Neutrophil (primary cell): ENCODE results near the gene CUBN.

Experiments
- H3K27ac ChIP-seq: fragments of 200-600 bp; sonication (generic); 2 replicates; pipeline ENCODE4 v1.5.1; 2016; ENCODE audit warnings: mild to moderate bottlenecking, moderate library complexity
- H3K27me3 ChIP-seq: fragments of 200-600 bp; sonication (generic); 2 replicates; pipeline ENCODE4 v1.6.0; 2016; ENCODE audit warnings: mild to moderate bottlenecking
- H3K36me3 ChIP-seq: fragments of 200-600 bp; sonication (generic); 2 replicates; pipeline ENCODE4 v1.5.1; 2017
- H3K4me1 ChIP-seq, 2 experiments: fragments of 200-600 bp in 1 of 2; sonication (generic) in 1 of 2; 1 replicate in 1 of 2; 2 replicates in 1 of 2; pipeline versions ENCODE4 v1.5.1 to v1.6.1; 2013 to 2016; ENCODE audit warnings: low read depth in 1 of 2, low read length in 1 of 2, mild to moderate bottlenecking in 1 of 2, moderate library complexity in 1 of 2; ENCODE audit not compliant: control insufficient read depth in 1 of 2, insufficient read depth in 1 of 2
- H3K4me3 ChIP-seq, 2 experiments: fragments of 200-600 bp in 1 of 2; sonication (generic) in 1 of 2; 1 replicate in 1 of 2; 2 replicates in 1 of 2; pipeline ENCODE4 v1.5.1; 2013 to 2016; ENCODE audit warnings: low read depth in 1 of 2, low read length in 1 of 2, mild to moderate bottlenecking in 1 of 2, moderate library complexity in 1 of 2
- H3K9me3 ChIP-seq: fragments of 200-600 bp; sonication (generic); 2 replicates; pipeline ENCODE4 v1.5.1; 2016
- CTCF ChIP-seq: fragments of 200-600 bp; sonication (generic); IDR thresholded peaks from 2 replicates; pipeline ENCODE4 v1.5.1; 2016; ENCODE audit warnings: antibody characterized with exemption

CUBN gene

GRCh38 chr10:17007418-17007770 lies 122.2 kb downstream of the CUBN start:
- Histone ChIP-seq H3K4me1 (no peaks in the 10 kb centered on the region), H3K27me3 (peaks cover 17% of the 10 kb centered on the region)

GRCh38 chr10:17006631-17007417 lies 122.8 kb downstream of the CUBN start:
- no peak for TF ChIP-seq CTCF
- H3K4me3 ChIP-seq: no peak overlapping the region
- no peaks in the 10 kb centered on the region for H3K9me3 ChIP-seq
- H3K27ac ChIP-seq: no peak overlapping the region
- no peaks in the 10 kb centered on the region for H3K36me3 ChIP-seq
- no peaks in the 10 kb centered on the region for H3K4me1 ChIP-seq
- H3K27me3 ChIP-seq: peaks cover 17% of the 10 kb centered on the region

More at GRCh38 chr10:17007418-17007770, 122.2 kb downstream of the CUBN start:
- no peak overlapping the region for H3K4me3 ChIP-seq
- no peaks in the 10 kb centered on the region for H3K9me3 ChIP-seq
- TF ChIP-seq CTCF: no peak
- no peaks in the 10 kb centered on the region for H3K36me3 ChIP-seq
- no peak overlapping the region for H3K27ac ChIP-seq

GRCh38 chr10:17005621-17006566 lies 123.7 kb downstream of the CUBN start:
- H3K27ac ChIP-seq: no peak overlapping the region
- TF ChIP-seq CTCF: no peak

GRCh38 chr10:17004801-17005380 lies 124.7 kb downstream of the CUBN start:
- H3K4me3 ChIP-seq: no peak overlapping the region
- peaks cover 17% of the 10 kb centered on the region for H3K27me3 ChIP-seq
- no peaks in the 10 kb centered on the region for H3K36me3 ChIP-seq
- no peak for TF ChIP-seq CTCF
- no peak overlapping the region for H3K27ac ChIP-seq
- no peaks in the 10 kb centered on the region for H3K9me3 ChIP-seq
- no peaks in the 10 kb centered on the region for H3K4me1 ChIP-seq

More at GRCh38 chr10:17005621-17006566, 123.7 kb downstream of the CUBN start:
- Histone ChIP-seq H3K36me3 (no peaks in the 10 kb centered on the region), H3K27me3 (peaks cover 17% of the 10 kb centered on the region), H3K4me1 (no peaks in the 10 kb centered on the region), H3K4me3 (no peak overlapping the region), H3K9me3 (no peaks in the 10 kb centered on the region)

- H3K4me1 ChIP-seq: no peaks in the 10 kb centered on the region
- peaks cover 17% of the 10 kb centered on the region for H3K27me3 ChIP-seq
- no peak overlapping the region for H3K27ac ChIP-seq
- no peak for TF ChIP-seq CTCF
- H3K9me3 ChIP-seq: no peaks in the 10 kb centered on the region
- H3K4me3 ChIP-seq: no peak overlapping the region
- H3K36me3 ChIP-seq: no peaks in the 10 kb centered on the region
Observed at GRCh38 chr10:17003651-17004286, 125.8 kb downstream of the CUBN start.
